ENCODE measurements around the gene TESK2.

The TESK2 gene

DNA sequence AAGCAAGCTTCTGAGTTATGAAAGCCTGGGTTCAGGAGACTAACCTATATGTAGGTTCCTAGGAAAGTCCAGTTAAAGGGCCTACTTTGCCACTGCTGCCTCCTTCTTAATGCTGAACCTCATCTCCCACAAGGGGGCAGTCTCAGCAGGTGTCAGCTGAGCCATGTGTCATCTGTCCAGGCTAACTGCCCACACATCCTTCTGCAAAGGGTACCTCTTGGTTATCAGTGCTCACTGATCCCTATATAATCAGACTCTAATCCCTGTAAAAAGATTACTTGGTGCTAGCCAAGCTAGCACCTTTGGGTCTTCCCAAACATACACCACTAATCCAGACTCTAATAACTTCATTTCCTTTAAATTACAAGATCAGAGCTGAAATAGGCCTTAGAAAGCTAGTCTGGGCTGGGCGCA lies 21.7 kb upstream of the TESK2 start:
- peak; percentile 84 for TF ChIP-seq CTCF (IDR thresholded peaks at IDR 0.05; ENCODE audit: low read length, missing control alignments)
- DNase-seq (ENCODE audit: low read depth) = peak; percentile 79
- H3K4me3 ChIP-seq (replicated peaks; ENCODE audit: low read depth, low read length) = no peak overlapping the region

- H3K4me3 ChIP-seq (replicated peaks; ENCODE audit: low read depth, low read length) = no peak overlapping the region
- TF ChIP-seq CTCF (IDR thresholded peaks at IDR 0.05; ENCODE audit: low read length, missing control alignments) = no peak
- no peak for DNase-seq (ENCODE audit: low read depth)
These were observed 20.1 kb upstream of the TESK2 start for GRCh38 chr1:45510972-45511527.

GRCh38 chr1:45510036-45510971 lies 19.3 kb upstream of the TESK2 start:
- no peak for DNase-seq (ENCODE audit: low read depth)
- H3K4me3 ChIP-seq (replicated peaks; ENCODE audit: low read depth, low read length) = no peak overlapping the region
- TF ChIP-seq CTCF (IDR thresholded peaks at IDR 0.05; ENCODE audit: low read length, missing control alignments) = no peak

GRCh38 chr1:45508295-45509151 lies 17.6 kb upstream of the TESK2 start:
- TF ChIP-seq CTCF (IDR thresholded peaks at IDR 0.05; ENCODE audit: low read length, missing control alignments) = peak; percentile 9
- H3K4me3 ChIP-seq (replicated peaks; ENCODE audit: low read depth, low read length) = no peak overlapping the region
- DNase-seq (ENCODE audit: low read depth) = peak; percentile 31

DNA sequence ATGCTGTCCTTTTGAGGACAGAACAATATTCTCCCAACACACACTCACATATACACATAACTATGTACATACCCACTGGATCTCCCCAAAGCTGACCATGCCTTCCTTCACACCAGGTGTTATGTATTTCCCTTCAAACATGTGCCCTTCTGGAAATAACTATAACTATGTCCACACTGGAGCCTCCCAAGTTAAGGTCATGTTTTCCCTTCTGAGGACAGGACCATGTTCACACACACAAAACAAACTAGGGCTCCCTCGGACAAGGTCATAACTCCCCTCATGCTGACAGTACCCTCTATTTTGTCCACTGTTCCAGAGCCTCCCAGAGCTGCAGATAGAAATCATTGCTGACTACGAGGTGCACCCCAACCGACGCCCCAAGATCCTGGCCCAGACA lies 16.9 kb upstream of the TESK2 start:
- TF ChIP-seq CTCF (IDR thresholded peaks at IDR 0.05; ENCODE audit: low read length, missing control alignments) = no peak
- H3K4me3 ChIP-seq (replicated peaks; ENCODE audit: low read depth, low read length) = no peak overlapping the region

GRCh38 chr1:45507195-45507594 lies 16.2 kb upstream of the TESK2 start:
- no peak for DNase-seq (ENCODE audit: low read depth)
- no peak for TF ChIP-seq CTCF (IDR thresholded peaks at IDR 0.05; ENCODE audit: low read length, missing control alignments)
- H3K4me3 ChIP-seq (replicated peaks; ENCODE audit: low read depth, low read length) = no peak overlapping the region

More for the DNA sequence above, 16.9 kb upstream of the TESK2 start:
- DNase-seq (ENCODE audit: low read depth) = no peak

All from fibroblast of pulmonary artery (primary cell).